ENCODE data around the gene ADCY4. TPM values are rescaled to one million over a fixed set of nuclear protein-coding genes. Genes with fewer than 3 reads are reported as not detected.

ADCY4 gene
- total and polyA plus RNA-seq, 2 of the 13 experiments (the other 11 are each of a cell fraction or from before 2014, with no cell fraction given): 0.03 TPM; not detected in 1

- TF ChIP-seq AGO1 (IDR thresholded peaks at IDR 0.05; ENCODE audit: low read depth, low read length, poor library complexity, severe bottlenecking) (peak; percentile 11), FOXC1 (CRISPR knock-in tag; IDR thresholded peaks at IDR 0.05; ENCODE audit: borderline replicate concordance) (0 out of 2 replicates have a peak, but pooled peaks have one; percentile 12), ZNF280B (CRISPR knock-in tag; IDR thresholded peaks at IDR 0.05; ENCODE audit: borderline replicate concordance) (peak; percentile 6; the same call in 1 of the 2 replicates), DZIP1 (CRISPR knock-in tag; IDR thresholded peaks at IDR 0.05) (peak; percentile 82; the same call in 1 of the 2 replicates), KLF15 (CRISPR knock-in tag; IDR thresholded peaks at IDR 0.05; ENCODE audit: borderline replicate concordance) (0 out of 2 replicates have a peak, but pooled peaks have one; percentile 46), DR1 (CRISPR knock-in tag; IDR thresholded peaks at IDR 0.05) (no peak), ATF7-NPFF (CRISPR knock-in tag; IDR thresholded peaks at IDR 0.05; ENCODE audit: low read depth) (peak; percentile 46; the same call in 1 of the 2 replicates), HNRNPK (IDR thresholded peaks at IDR 0.05; ENCODE audit: low read depth, low read length, poor library complexity, severe bottlenecking) (peak; percentile 35), PITX1 (CRISPR knock-in tag; IDR thresholded peaks at IDR 0.05) (no peak), MTF2 (CRISPR knock-in tag; IDR thresholded peaks at IDR 0.05; ENCODE audit: borderline replicate concordance) (peak; percentile 85; the same call in 1 of the 2 replicates), ZNF24 (IDR thresholded peaks at IDR 0.05) (no peak), ZNF263 (CRISPR knock-in tag; IDR thresholded peaks at IDR 0.05) (peak; percentile 31; the same call in 1 of the 2 replicates), SNRNP70 (IDR thresholded peaks at IDR 0.05; ENCODE audit: low read depth, low read length) (no peak), HIVEP1 (CRISPR knock-in tag; IDR thresholded peaks at IDR 0.05) (peak; percentile 46; the same call in 1 of the 2 replicates), HNF4A (CRISPR knock-in tag; IDR thresholded peaks at IDR 0.05) (no peak), BRD4 (CRISPR knock-in tag; IDR thresholded peaks at IDR 0.05) (peak; percentile 40; the same call in 1 of the 2 replicates), ATF7 (IDR thresholded peaks at IDR 0.05) (no peak), ATF7 (CRISPR knock-in tag; IDR thresholded peaks at IDR 0.05) (0 out of 2 replicates have a peak, but pooled peaks have one; percentile 7), IRF9 (CRISPR knock-in tag; IDR thresholded peaks at IDR 0.05; ENCODE audit: borderline replicate concordance) (0 out of 2 replicates have a peak, but pooled peaks have one; percentile 8), ZBTB33 (CRISPR knock-in tag; IDR thresholded peaks at IDR 0.05) (peak; percentile 83), EEA1 (CRISPR knock-in tag; IDR thresholded peaks at IDR 0.05; ENCODE audit: borderline replicate concordance) (0 out of 2 replicates have a peak, but pooled peaks have one; percentile 52)
These were observed at the start of gene ADCY4 (continued) for GRCh38 chr14:24334431-24335291.

All from HepG2 (cell line).